Measurements from ENCODE around the gene CD38. TPM values are rescaled to one million over a fixed set of nuclear protein-coding genes. Genes with fewer than 3 reads are reported as not detected.
A peak's percentile ranks its signal among the peaks of the same experiment; 100 is the strongest.

The CD38 gene
- total RNA-seq, 1 donor from 2014 or later = not detected

GRCh38 chr4:15875663-15876460, 97.7 kb downstream of the CD38 start:
- no peak overlapping the region for H3K4me3 Mint-ChIP-seq (ENCODE audit: unreplicated experiment)
- H3K27ac Mint-ChIP-seq (ENCODE audit: unreplicated experiment) = no peak overlapping the region
- no peaks in the 10 kb centered on the region for H3K36me3 Mint-ChIP-seq (ENCODE audit: low read depth)
- H3K4me1 Mint-ChIP-seq (ENCODE audit: low read depth) = peaks cover 3% of the 10 kb centered on the region
- H3K9me3 Mint-ChIP-seq (ENCODE audit: low read depth) = peaks cover 6% of the 10 kb centered on the region
- DNase-seq (ENCODE audit: low spot score) = no peak
- H3K27me3 Mint-ChIP-seq (ENCODE audit: low read depth) = no peaks in the 10 kb centered on the region
- no peak for TF ChIP-seq CTCF (IDR thresholded peaks at IDR 0.05)

GRCh38 chr4:15878011-15878410, 99.9 kb downstream of the CD38 start:
- no peak for DNase-seq (ENCODE audit: low spot score)
- Mint-ChIP-seq H3K27me3 (ENCODE audit: low read depth) (peaks cover 1% of the 10 kb centered on the region), H3K4me1 (ENCODE audit: low read depth) (peaks cover 4% of the 10 kb centered on the region), H3K9me3 (ENCODE audit: low read depth) (peaks cover 6% of the 10 kb centered on the region), H3K36me3 (ENCODE audit: low read depth) (no peaks in the 10 kb centered on the region), H3K27ac (ENCODE audit: unreplicated experiment) (no peak overlapping the region), H3K4me3 (ENCODE audit: unreplicated experiment) (no peak overlapping the region)
- no peak for TF ChIP-seq CTCF (IDR thresholded peaks at IDR 0.05)

GRCh38 chr4:15881820-15882219, 103.7 kb downstream of the CD38 start:
- peaks cover 1% of the 10 kb centered on the region for H3K27me3 Mint-ChIP-seq (ENCODE audit: low read depth)
- DNase-seq (ENCODE audit: low spot score) = no peak
- no peak for TF ChIP-seq CTCF (IDR thresholded peaks at IDR 0.05)
- no peaks in the 10 kb centered on the region for H3K36me3 Mint-ChIP-seq (ENCODE audit: low read depth)
- H3K9me3 Mint-ChIP-seq (ENCODE audit: low read depth) = peaks cover 6% of the 10 kb centered on the region
- H3K4me1 Mint-ChIP-seq (ENCODE audit: low read depth) = peaks cover 10% of the 10 kb centered on the region
- H3K27ac Mint-ChIP-seq (ENCODE audit: unreplicated experiment) = no peak overlapping the region
- no peak overlapping the region for H3K4me3 Mint-ChIP-seq (ENCODE audit: unreplicated experiment)

- TF ChIP-seq CTCF (IDR thresholded peaks at IDR 0.05) = peak; percentile 93
- no peak overlapping the region for H3K4me3 Mint-ChIP-seq (ENCODE audit: unreplicated experiment)
- H3K9me3 Mint-ChIP-seq (ENCODE audit: low read depth) = peaks cover 6% of the 10 kb centered on the region
- H3K4me1 Mint-ChIP-seq (ENCODE audit: low read depth) = peaks cover 10% of the 10 kb centered on the region
- no peak for DNase-seq (ENCODE audit: low spot score)
- no peaks in the 10 kb centered on the region for H3K36me3 Mint-ChIP-seq (ENCODE audit: low read depth)
- H3K27me3 Mint-ChIP-seq (ENCODE audit: low read depth) = peaks cover 1% of the 10 kb centered on the region
- no peak overlapping the region for H3K27ac Mint-ChIP-seq (ENCODE audit: unreplicated experiment)
These were observed 104.6 kb downstream of the CD38 start for GRCh38 chr4:15882675-15883086.

GRCh38 chr4:15883610-15884243, 105.6 kb downstream of the CD38 start:
- DNase-seq (ENCODE audit: low spot score) = no peak
- no peak for TF ChIP-seq CTCF (IDR thresholded peaks at IDR 0.05)
- H3K27me3 Mint-ChIP-seq (ENCODE audit: low read depth) = peaks cover 1% of the 10 kb centered on the region
- no peak overlapping the region for H3K4me3 Mint-ChIP-seq (ENCODE audit: unreplicated experiment)
- no peaks in the 10 kb centered on the region for H3K36me3 Mint-ChIP-seq (ENCODE audit: low read depth)
- H3K27ac Mint-ChIP-seq (ENCODE audit: unreplicated experiment) = no peak overlapping the region
- H3K4me1 Mint-ChIP-seq (ENCODE audit: low read depth) = peaks cover 10% of the 10 kb centered on the region
- H3K9me3 Mint-ChIP-seq (ENCODE audit: low read depth) = no peaks in the 10 kb centered on the region
